Measurements from ENCODE around the gene NUAK1. TPM values are rescaled to one million over a fixed set of nuclear protein-coding genes. Genes with fewer than 3 reads are reported as not detected.

Gene NUAK1
- total RNA-seq, 4 donors from 2014 or later, result 1.1 to 5.1 (median 2.3) TPM

GRCh38 chr12:106141003-106141402 is 2.2 kb upstream of the NUAK1 start:
- DNase-seq, result no peak
- peaks cover 0 to 55% (median 13%) of the 10 kb centered on the region in 3 donors for H3K4me1 ChIP-seq
- H3K9me3 ChIP-seq, result no peaks in the 10 kb centered on the region
- peaks cover 0 to 55% (median 3%) of the 10 kb centered on the region in 4 donors for H3K27me3 ChIP-seq
- no peaks in the 10 kb centered on the region for H3K36me3 ChIP-seq
- intact Hi-C loops (cut with DNase I), result no loop called here
- peak overlapping the region in 1 of 4 donors; percentile 82 for H3K4me3 ChIP-seq
- H3K27ac ChIP-seq, result no peak overlapping the region
- TF ChIP-seq CTCF (IDR thresholded peaks at IDR 0.05) (no peak), POLR2A (IDR thresholded peaks at IDR 0.05) (no peak)

- H3K9me3 ChIP-seq, result no peaks in the 10 kb centered on the region
- H3K36me3 ChIP-seq, result no peaks in the 10 kb centered on the region
- H3K27me3 ChIP-seq, result peaks cover 0 to 56% (median 3%) of the 10 kb centered on the region in 4 donors
- peaks cover 0 to 56% (median 18%) of the 10 kb centered on the region in 3 donors for H3K4me1 ChIP-seq
- peak overlapping the region; percentile 57 to 82 (median 70) for H3K4me3 ChIP-seq
- intact Hi-C loops (cut with DNase I), result no loop called here
- no peak for TF ChIP-seq CTCF (IDR thresholded peaks at IDR 0.05)
- WGBS, 2 donors, result 63 to 84% methylated on average over 15 of the region's 15 CpGs
- DNase-seq, result no peak
- H3K27ac ChIP-seq, result peak overlapping the region; percentile 80 to 96 (median 91)
These were observed 1.7 kb upstream of the NUAK1 start for GRCh38 chr12:106140223-106140986.

GRCh38 chr12:106139422-106140171 is 843 bp upstream of the NUAK1 start:
- H3K9me3 ChIP-seq, result no peaks in the 10 kb centered on the region
- WGBS, 2 donors, result 5 to 20% methylated on average over 2 to 10 of the region's 66 CpGs
- peaks cover 0 to 61% (median 22%) of the 10 kb centered on the region in 3 donors for H3K4me1 ChIP-seq
- peak overlapping the region; percentile 57 to 82 (median 70) for H3K4me3 ChIP-seq
- no peaks in the 10 kb centered on the region for H3K36me3 ChIP-seq
- peak in 1 of 6 experiments; percentile 10 for TF ChIP-seq CTCF (IDR thresholded peaks at IDR 0.05)
- TF ChIP-seq POLR2A (IDR thresholded peaks at IDR 0.05), result peak in 1 of 4 donors; percentile 36
- intact Hi-C loops (cut with DNase I), result loop anchor here (10.0 kb wide), 1 partner anchor 435 kb away; no protein-coding TSS in a partner anchor
- peaks cover 0 to 60% (median 3%) of the 10 kb centered on the region in 4 donors for H3K27me3 ChIP-seq
- peak overlapping the region; percentile 80 to 96 (median 91) for H3K27ac ChIP-seq
- no peak for DNase-seq

- Histone ChIP-seq H3K4me1 (peaks cover 0 to 74% (median 33%) of the 10 kb centered on the region in 3 donors), H3K36me3 (no peaks in the 10 kb centered on the region), H3K9me3 (no peaks in the 10 kb centered on the region), H3K27ac (peak overlapping the region; percentile 80 to 96 (median 91)), H3K27me3 (peaks cover 0 to 60% (median 3%) of the 10 kb centered on the region in 4 donors), H3K4me3 (peak overlapping the region; percentile 57 to 82 (median 70))
- intact Hi-C loops (cut with DNase I), result loop anchor here (10.0 kb wide), 1 partner anchor 433 kb away; no protein-coding TSS in a partner anchor
- 17% methylated on average over 4 of the region's 23 CpGs; no CpG with 5 or more reads in 1 of the 2 donors for WGBS, 2 donors
- DNase-seq, result no peak
- TF ChIP-seq CTCF (IDR thresholded peaks at IDR 0.05), result no peak
- TF ChIP-seq POLR2A (IDR thresholded peaks at IDR 0.05), result no peak
These were observed 459 bp downstream of the NUAK1 start for GRCh38 chr12:106138357-106138632.

Data from esophagus squamous epithelium (tissue), 5 donors.